ENCODE results near the gene CLIP1.

DNA sequence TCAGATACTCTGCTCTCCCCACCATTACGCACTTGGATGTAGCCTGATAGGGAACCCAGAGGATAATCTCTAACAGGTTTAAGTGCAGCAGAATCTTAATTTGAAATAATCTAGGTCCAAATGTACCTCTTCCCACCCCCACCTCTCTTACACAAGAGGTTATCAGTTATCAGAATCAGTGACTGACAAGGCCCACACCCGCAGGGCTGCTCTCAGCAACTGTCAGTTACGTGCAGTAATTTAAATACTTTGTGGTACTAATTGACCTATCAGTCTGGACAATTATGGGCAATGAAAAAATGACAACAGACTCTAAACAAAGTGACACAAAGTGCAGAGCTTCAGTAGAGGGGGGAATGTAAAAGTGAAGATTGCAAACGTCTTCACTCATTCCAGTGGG lies 74.0 kb downstream of the CLIP1 start:
- TF ChIP-seq, protein P1, sequence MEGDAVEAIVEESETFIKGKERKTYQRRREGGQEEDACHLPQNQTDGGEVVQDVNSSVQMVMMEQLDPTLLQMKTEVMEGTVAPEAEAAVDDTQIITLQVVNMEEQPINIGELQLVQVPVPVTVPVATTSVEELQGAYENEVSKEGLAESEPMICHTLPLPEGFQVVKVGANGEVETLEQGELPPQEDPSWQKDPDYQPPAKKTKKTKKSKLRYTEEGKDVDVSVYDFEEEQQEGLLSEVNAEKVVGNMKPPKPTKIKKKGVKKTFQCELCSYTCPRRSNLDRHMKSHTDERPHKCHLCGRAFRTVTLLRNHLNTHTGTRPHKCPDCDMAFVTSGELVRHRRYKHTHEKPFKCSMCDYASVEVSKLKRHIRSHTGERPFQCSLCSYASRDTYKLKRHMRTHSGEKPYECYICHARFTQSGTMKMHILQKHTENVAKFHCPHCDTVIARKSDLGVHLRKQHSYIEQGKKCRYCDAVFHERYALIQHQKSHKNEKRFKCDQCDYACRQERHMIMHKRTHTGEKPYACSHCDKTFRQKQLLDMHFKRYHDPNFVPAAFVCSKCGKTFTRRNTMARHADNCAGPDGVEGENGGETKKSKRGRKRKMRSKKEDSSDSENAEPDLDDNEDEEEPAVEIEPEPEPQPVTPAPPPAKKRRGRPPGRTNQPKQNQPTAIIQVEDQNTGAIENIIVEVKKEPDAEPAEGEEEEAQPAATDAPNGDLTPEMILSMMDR (optimal IDR thresholded peaks at IDR 0.05 in 1 of 3, IDR thresholded peaks at IDR 0.05 in 1 of 3, conservative IDR thresholded peaks at IDR 0.05 in 1 of 3; ENCODE audit: extremely low read depth in 1 of 3, insufficient read depth in 2 of 3, low read length in 3 of 3): no peak
- no peak for TF ChIP-seq EZH2 (IDR thresholded peaks at IDR 0.05; ENCODE audit: low read length)
